H1 (cell line): Measurements from ENCODE around the gene TRAF4. TPM values are rescaled to one million over a fixed set of nuclear protein-coding genes. Genes with fewer than 3 reads are reported as not detected.

Experiments used
- BACH1 ChIP-seq: IDR thresholded peaks from 2 replicates; pipeline ENCODE4 v1.6.1; 2012; ENCODE audit warnings: low read length, improper control_type of control experiment
- CHD7 ChIP-seq: fragments of 300-600 bp; sonication (generic); IDR thresholded peaks from 2 replicates; pipeline ENCODE4 v1.7.1; 2012; ENCODE audit warnings: low read length, moderate library complexity, mild to moderate bottlenecking, inconsistent platforms; ENCODE audit not compliant: insufficient replicate concordance
- EZH2 ChIP-seq: fragments of 200-600 bp; sonication (generic); IDR thresholded peaks from 2 replicates; pipeline ENCODE4 v1.7.1; 2012; ENCODE audit warnings: low read depth, mild to moderate bottlenecking, moderate library complexity, low read length, inconsistent platforms; ENCODE audit not compliant: severe bottlenecking
- MAFK ChIP-seq: IDR thresholded peaks from 2 replicates; pipeline ENCODE4 v1.6.1; 2012; ENCODE audit warnings: low read depth, mild to moderate bottlenecking, improper control_type of control experiment, low read length
- MAX ChIP-seq: IDR thresholded peaks from 2 replicates; pipeline ENCODE4 v1.6.1; 2012; ENCODE audit warnings: inconsistent platforms
- NRF1 ChIP-seq: IDR thresholded peaks from 2 replicates; pipeline ENCODE4 v1.6.1; 2011; ENCODE audit warnings: mild to moderate bottlenecking, low read depth, low read length, improper control_type of control experiment
- RFX5 ChIP-seq: IDR thresholded peaks from 2 replicates; pipeline ENCODE4 v1.6.1; 2011; ENCODE audit warnings: low read depth, low read length, improper control_type of control experiment, borderline replicate concordance
- SP2 ChIP-seq: IDR thresholded peaks from 2 replicates; pipeline ENCODE4 v1.6.1; 2012; ENCODE audit warnings: mild to moderate bottlenecking, low read length, inconsistent platforms
- YY1 ChIP-seq: IDR thresholded peaks from 2 replicates; pipeline ENCODE4 v1.6.1; 2011; ENCODE audit warnings: low read depth, mild to moderate bottlenecking, low read length
- polyA plus RNA-seq, 7 experiments: library from polyadenylated mRNA; depleted of rRNA in 3 of 7; stranded (reverse) in 5 of 7; unstranded in 2 of 7; fragments of >200 nt in 5 of 7; fragments of 200-250 nt in 2 of 7; gene quantifications; 1 replicate in 5 of 7; 2 replicates in 1 of 7; 4 replicates in 1 of 7; pipeline versions ENCODE4 v1.2.1 to v1.2.3, GENCODE V29; 2011 to 2013; ENCODE audit warnings: missing spikeins in 2 of 7, mixed read lengths in 2 of 7
- total RNA-seq: library from RNA; stranded (reverse); fragmentation: NEBNext Ultra II Directional; extraction: Animal tissue kit (Norgen Biotek cat#: 25700); gene quantifications from 2 replicates; pipeline ENCODE4 v1.2.1, GENCODE V29; 2021
- TF ChIP-seq, protein P1 (sequence below): IDR thresholded peaks from 2 replicates; pipeline ENCODE4 v1.6.1; 2012; ENCODE audit warnings: inconsistent platforms

Gene TRAF4
- total and polyA plus RNA-seq, 2 of the 8 experiments (the other 6 are each of a cell fraction or from before 2014, with no cell fraction given) = 167 to 170 TPM

- TF ChIP-seq CHD7 (no peak), BACH1 (no peak), NRF1 (no peak), MAFK (no peak), YY1 (no peak), MAX (no peak), EZH2 (no peak), SP2 (no peak), RFX5 (no peak)
- TF ChIP-seq, protein P1, sequence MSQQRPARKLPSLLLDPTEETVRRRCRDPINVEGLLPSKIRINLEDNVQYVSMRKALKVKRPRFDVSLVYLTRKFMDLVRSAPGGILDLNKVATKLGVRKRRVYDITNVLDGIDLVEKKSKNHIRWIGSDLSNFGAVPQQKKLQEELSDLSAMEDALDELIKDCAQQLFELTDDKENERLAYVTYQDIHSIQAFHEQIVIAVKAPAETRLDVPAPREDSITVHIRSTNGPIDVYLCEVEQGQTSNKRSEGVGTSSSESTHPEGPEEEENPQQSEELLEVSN = no peak
These were observed 39.5 kb upstream of the TRAF4 start (continued) for GRCh38 chr17:28704219-28704858.
